HepG2 (cell line): ENCODE data around the gene SESN2.

ENCODE experiments used
- CHCHD3 ChIP-seq: sonication (generic); formaldehyde crosslinking; IDR thresholded peaks from 2 replicates; pipeline ENCODE4 v1.8.0; 2022; ENCODE audit warnings: mild to moderate bottlenecking, missing genetic modification reagents, moderate library complexity
- ELF1 ChIP-seq: sonication (generic); formaldehyde crosslinking; IDR thresholded peaks from 2 replicates; pipeline ENCODE4 v1.4.0; 2020; ENCODE audit warnings: missing genetic modification reagents
- POLR2A ChIP-seq, 2 experiments: IDR thresholded peaks; 2 replicates each; pipeline ENCODE4 v1.6.1; 2011; ENCODE audit warnings: low read depth in 2 of 2, low read length in 2 of 2, mild to moderate bottlenecking in 1 of 2, moderate library complexity in 1 of 2; ENCODE audit not compliant: insufficient read depth in 1 of 2
- PTBP1 ChIP-seq: fragments of 200-400 bp; formaldehyde crosslinking; IDR thresholded peaks from 2 replicates; pipeline ENCODE4 v1.6.1; 2018; ENCODE audit warnings: low read length, low read depth; ENCODE audit not compliant: poor library complexity, severe bottlenecking
- RAD21 ChIP-seq: fragments of 450-650 bp; formaldehyde crosslinking; IDR thresholded peaks from 2 replicates; pipeline ENCODE4 v1.5.0; 2020; ENCODE audit warnings: mild to moderate bottlenecking
- TBP ChIP-seq: sonication (generic); formaldehyde crosslinking; IDR thresholded peaks from 2 replicates; pipeline ENCODE4 v1.5.0; 2020; ENCODE audit warnings: missing genetic modification reagents
- ZBTB1 ChIP-seq: sonication (generic); formaldehyde crosslinking; IDR thresholded peaks from 2 replicates; pipeline ENCODE4 v1.4.0; 2020; ENCODE audit warnings: missing genetic modification reagents, borderline replicate concordance
- TF ChIP-seq, protein P1 (sequence below): sonication (generic); formaldehyde crosslinking; IDR thresholded peaks from 2 replicates; pipeline ENCODE4 v1.5.1; 2020; ENCODE audit warnings: mild to moderate bottlenecking, missing genetic modification reagents, moderate library complexity

DNA sequence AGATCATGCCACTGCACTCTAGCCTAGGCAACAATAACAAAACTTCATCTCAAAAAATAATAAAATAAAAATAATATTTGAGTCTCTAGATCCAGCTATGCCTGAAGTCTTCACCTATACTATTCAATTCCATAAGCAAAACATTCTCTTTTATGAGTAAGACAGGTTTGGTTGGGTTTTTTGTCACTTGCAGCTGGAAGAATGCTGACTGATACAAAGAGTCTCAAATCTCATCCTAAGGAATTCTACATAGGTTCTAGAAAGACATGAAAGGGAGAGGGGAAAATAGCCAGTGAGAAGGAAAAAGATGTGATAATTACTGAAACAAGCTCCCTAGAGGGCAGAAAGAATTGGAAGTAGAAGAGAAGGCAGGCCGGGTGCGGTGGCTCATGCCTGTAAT, 39.1 kb downstream of the SESN2 start:
- TF ChIP-seq CHCHD3 (CRISPR knock-in tag), result no peak
- TF ChIP-seq ELF1 (CRISPR knock-in tag), result no peak
- TF ChIP-seq, protein P1, sequence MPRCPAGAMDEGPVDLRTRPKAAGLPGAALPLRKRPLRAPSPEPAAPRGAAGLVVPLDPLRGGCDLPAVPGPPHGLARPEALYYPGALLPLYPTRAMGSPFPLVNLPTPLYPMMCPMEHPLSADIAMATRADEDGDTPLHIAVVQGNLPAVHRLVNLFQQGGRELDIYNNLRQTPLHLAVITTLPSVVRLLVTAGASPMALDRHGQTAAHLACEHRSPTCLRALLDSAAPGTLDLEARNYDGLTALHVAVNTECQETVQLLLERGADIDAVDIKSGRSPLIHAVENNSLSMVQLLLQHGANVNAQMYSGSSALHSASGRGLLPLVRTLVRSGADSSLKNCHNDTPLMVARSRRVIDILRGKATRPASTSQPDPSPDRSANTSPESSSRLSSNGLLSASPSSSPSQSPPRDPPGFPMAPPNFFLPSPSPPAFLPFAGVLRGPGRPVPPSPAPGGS (CRISPR knock-in tag), result no peak
- no peak for TF ChIP-seq ZBTB1 (CRISPR knock-in tag)
- no peak for TF ChIP-seq RAD21 (CRISPR knock-in tag)
- no peak for TF ChIP-seq PTBP1
- TF ChIP-seq POLR2A (IDR thresholded peaks at IDR 0.05; ENCODE audit: insufficient read depth in 1 of 2, low read depth in 2 of 2, low read length in 2 of 2), result no peak
- TF ChIP-seq TBP, result no peak
